OCI-LY7 (cell line): Measurements from ENCODE around the gene OR10K1. TPM values are rescaled to one million over a fixed set of nuclear protein-coding genes. Genes with fewer than 3 reads are reported as not detected.
"Not testable (repeated sequence)": the region's sequence is repeated elsewhere in the genome, so short reads cannot be mapped to it uniquely, and the experiment has no call there.

Experiments
- BruUV-seq: library from RNA; stranded (reverse); fragments of 400-500 nt; replicated peaks from 2 replicates; lab custom pipeline; 2021; lab: Mats Ljungman, UMichigan
- CTCF ChIA-PET: fragments of 300-600 bp; sonication (Branson Sonifier 250); formaldehyde crosslinking; loops from one replicate; lab custom pipeline; 2022; ENCODE audit warnings: antibody characterized with exemption; ENCODE audit not compliant: unreplicated experiment; lab: Charles Lee
- POLR2A ChIA-PET: fragments of 300-600 bp; sonication (Branson Sonifier 250); formaldehyde crosslinking; loops from one replicate; lab custom pipeline; 2022; ENCODE audit warnings: antibody characterized with exemption; lab: Charles Lee
- DNase-seq: peaks from one replicate; pipeline ENCODE4 v3.0.0-alpha.2; 2015; ENCODE audit warnings: low spot score
- H2AFZ ChIP-seq: fragments of 200-600 bp; sonication (generic), shearing (Covaris generic); 2 replicates; pipeline ENCODE4 v1.6.1; 2014; ENCODE audit warnings: mild to moderate bottlenecking, antibody characterized with exemption, low read length, moderate library complexity
- H3K27ac ChIP-seq: fragments of 200-600 bp; sonication (generic); 2 replicates; pipeline ENCODE4 v1.5.1; 2014; ENCODE audit warnings: mixed run types, low read depth, mild to moderate bottlenecking, moderate library complexity, low read length, inconsistent platforms; ENCODE audit not compliant: poor library complexity, severe bottlenecking
- H3K36me3 ChIP-seq: fragments of 200-600 bp; sonication (generic); 2 replicates; pipeline ENCODE4 v1.6.1; 2014; ENCODE audit warnings: mild to moderate bottlenecking, antibody characterized with exemption, low read length, moderate library complexity, mixed read lengths; ENCODE audit not compliant: insufficient read depth
- H3K4me1 ChIP-seq: fragments of 200-600 bp; sonication (generic); 2 replicates; pipeline ENCODE4 v1.5.1; 2014; ENCODE audit warnings: mild to moderate bottlenecking, low read length; ENCODE audit not compliant: insufficient read depth, poor library complexity, severe bottlenecking
- H3K4me2 ChIP-seq: fragments of 200-600 bp; sonication (generic); 2 replicates; pipeline ENCODE4 v1.6.1; 2014; ENCODE audit warnings: mild to moderate bottlenecking, low read length
- H3K4me3 ChIP-seq: fragments of 200-600 bp; sonication (generic); 2 replicates; pipeline ENCODE4 v1.5.1; 2014; ENCODE audit warnings: mild to moderate bottlenecking, low read depth, low read length; ENCODE audit not compliant: poor library complexity, severe bottlenecking
- H3K79me2 ChIP-seq: fragments of 200-600 bp; sonication (generic); 2 replicates; pipeline ENCODE4 v1.6.1; 2016; ENCODE audit warnings: low read depth, mild to moderate bottlenecking, low read length, moderate library complexity, mixed read lengths; ENCODE audit not compliant: insufficient read depth
- H3K9me2 ChIP-seq: fragments of 200-600 bp; sonication (generic); 2 replicates; pipeline ENCODE4 v1.6.1; 2016; ENCODE audit warnings: mild to moderate bottlenecking, low read length, mixed read lengths; ENCODE audit not compliant: insufficient read depth
- H3K9me3 ChIP-seq: fragments of 200-600 bp; sonication (generic); 2 replicates; pipeline ENCODE4 v1.6.1; 2014; ENCODE audit warnings: mild to moderate bottlenecking, mixed run types, low read length, mixed read lengths
- H4K20me1 ChIP-seq: fragments of 200-600 bp; sonication (generic); 2 replicates; pipeline ENCODE4 v1.6.1; 2014; ENCODE audit warnings: mild to moderate bottlenecking, antibody characterized with exemption, low read length, moderate library complexity, mixed read lengths; ENCODE audit not compliant: insufficient read depth
- EZH2phosphoT487 ChIP-seq: fragments of 200-600 bp; sonication (generic); IDR thresholded peaks from 2 replicates; pipeline ENCODE4 v1.6.1; 2018; ENCODE audit warnings: low read depth, borderline replicate concordance, mild to moderate bottlenecking, mixed run types, antibody characterized with exemption, low read length, moderate library complexity, mixed read lengths
- intact Hi-C: fragments of 100-400 bp; cut with micrococcal nuclease; formaldehyde crosslinking; loops from one replicate; pipeline ENCODE4 v1.10.0; 2022; ENCODE audit not compliant: unreplicated experiment
- total RNA-seq, 2 experiments: library from RNA; depleted of rRNA in 1 of 2; stranded (reverse); fragments of >200 nt in 1 of 2; shearing (Covaris generic) in 1 of 2; gene quantifications; 2 replicates each; pipeline ENCODE4 v1.2.3, GENCODE V29; 2014 to 2022
- TF ChIP-seq, protein P1 (sequence below): fragments of 200-600 bp; sonication (generic); conservative IDR thresholded peaks from 2 replicates; pipeline ENCODE4 v1.5.1; 2014; ENCODE audit warnings: mild to moderate bottlenecking, antibody characterized with exemption, low read length, moderate library complexity, mixed read lengths

Gene OR10K1
- total RNA-seq, 2 experiments from 2014 or later = not detected

DNA sequence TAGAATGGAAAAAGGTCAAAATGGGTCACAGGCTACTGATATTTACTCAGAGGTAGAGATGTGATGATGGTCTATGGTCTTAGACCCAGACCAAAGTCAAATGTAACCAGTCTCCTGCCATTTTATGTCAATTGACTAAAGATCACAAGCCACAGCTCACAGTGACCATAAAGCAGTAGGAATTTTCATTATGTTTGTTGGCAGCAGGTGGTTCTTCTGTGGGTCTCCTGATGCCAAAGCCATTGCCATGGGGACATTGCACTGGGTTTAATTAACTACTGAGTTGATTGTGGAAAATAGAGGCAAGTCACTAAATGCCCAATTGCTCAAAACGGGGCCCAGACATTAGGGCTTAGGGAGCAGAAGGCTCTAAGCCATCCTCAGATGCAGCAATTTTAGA, 35.5 kb upstream of the OR10K1 start, which contains the start of gene OR10K2:
Gene OR10K2 (minus strand): TSS at position 101 of the 400 bp plus-strand sequence. CDS start 5,371 bp downstream, outside the sequence.
- CTCF ChIA-PET = no interaction called here
- TF ChIP-seq, protein P1, sequence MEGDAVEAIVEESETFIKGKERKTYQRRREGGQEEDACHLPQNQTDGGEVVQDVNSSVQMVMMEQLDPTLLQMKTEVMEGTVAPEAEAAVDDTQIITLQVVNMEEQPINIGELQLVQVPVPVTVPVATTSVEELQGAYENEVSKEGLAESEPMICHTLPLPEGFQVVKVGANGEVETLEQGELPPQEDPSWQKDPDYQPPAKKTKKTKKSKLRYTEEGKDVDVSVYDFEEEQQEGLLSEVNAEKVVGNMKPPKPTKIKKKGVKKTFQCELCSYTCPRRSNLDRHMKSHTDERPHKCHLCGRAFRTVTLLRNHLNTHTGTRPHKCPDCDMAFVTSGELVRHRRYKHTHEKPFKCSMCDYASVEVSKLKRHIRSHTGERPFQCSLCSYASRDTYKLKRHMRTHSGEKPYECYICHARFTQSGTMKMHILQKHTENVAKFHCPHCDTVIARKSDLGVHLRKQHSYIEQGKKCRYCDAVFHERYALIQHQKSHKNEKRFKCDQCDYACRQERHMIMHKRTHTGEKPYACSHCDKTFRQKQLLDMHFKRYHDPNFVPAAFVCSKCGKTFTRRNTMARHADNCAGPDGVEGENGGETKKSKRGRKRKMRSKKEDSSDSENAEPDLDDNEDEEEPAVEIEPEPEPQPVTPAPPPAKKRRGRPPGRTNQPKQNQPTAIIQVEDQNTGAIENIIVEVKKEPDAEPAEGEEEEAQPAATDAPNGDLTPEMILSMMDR = no peak
- no peak for TF ChIP-seq EZH2phosphoT487

DNA sequence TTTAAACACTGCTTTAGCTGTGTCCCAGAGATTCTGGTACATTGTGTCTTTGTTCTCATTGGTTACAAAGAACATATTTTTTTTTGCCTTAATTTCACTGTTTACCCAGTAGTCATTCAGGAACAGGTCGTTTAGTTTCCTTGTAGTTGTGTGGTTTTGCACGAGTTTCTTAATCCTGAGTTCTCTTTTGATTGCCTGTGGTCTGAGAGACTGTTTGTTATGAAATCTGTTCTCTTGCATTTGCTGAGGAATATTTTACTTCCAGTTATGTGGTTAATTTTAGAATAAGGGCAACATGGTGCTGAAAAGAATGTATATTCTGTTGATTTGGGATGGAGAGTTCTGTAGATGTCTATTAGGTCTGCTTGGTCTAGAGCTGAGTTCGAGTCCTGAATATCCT, 31.5 kb upstream of the OR10K1 start:
- CTCF ChIA-PET, DNase-seq, H3K4me2 ChIP-seq, H3K79me2 ChIP-seq, H3K9me2 ChIP-seq, H3K36me3 ChIP-seq, BruUV-seq, intact Hi-C loops, H3K9me3 ChIP-seq, POLR2A ChIA-PET, H3K4me1 ChIP-seq, H3K27ac ChIP-seq, H2AFZ ChIP-seq, H3K4me3 ChIP-seq, H4K20me1 ChIP-seq: not testable (repeated sequence)

More for the DNA sequence above, 35.5 kb upstream of the OR10K1 start, which contains the start of gene OR10K2:
- no peaks in the 10 kb centered on the region for H3K36me3 ChIP-seq
- no peaks in the 10 kb centered on the region for H3K9me2 ChIP-seq
- H3K4me3 ChIP-seq = no peak within 1 kb of the TSS
- no TSS peak for BruUV-seq
- no peaks in the 10 kb centered on the region for H3K4me1 ChIP-seq
- intact Hi-C loops = no loop called here
- no peaks in the 10 kb centered on the region for H3K79me2 ChIP-seq
- H3K9me3 ChIP-seq = no peaks in the 10 kb centered on the region
- no peak within 1 kb of the TSS for H3K4me2 ChIP-seq
- POLR2A ChIA-PET = no interaction called here
- DNase-seq = no peak
- no peaks in the 10 kb centered on the region for H4K20me1 ChIP-seq
- H2AFZ ChIP-seq = no peak within 1 kb of the TSS
- H3K27ac ChIP-seq = no peak within 1 kb of the TSS

DNA sequence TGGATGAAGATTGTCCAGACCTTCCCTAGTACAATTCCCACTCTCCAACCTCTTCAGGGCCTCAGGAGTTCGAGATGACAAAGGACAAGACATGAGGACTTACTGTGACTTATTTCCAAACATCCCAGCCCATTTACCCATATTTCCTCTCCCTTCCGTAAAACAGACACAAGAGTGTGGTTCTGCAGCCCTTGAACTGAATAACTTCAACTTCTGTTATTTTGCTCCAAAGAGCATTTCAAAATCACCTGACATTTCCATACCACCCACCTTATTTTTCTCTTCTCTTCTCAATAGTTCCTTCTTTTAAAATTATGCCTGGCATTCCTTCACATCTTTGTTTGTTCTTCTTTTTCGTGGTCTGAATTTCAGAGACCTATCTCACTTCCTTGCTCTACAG, 26.9 kb upstream of the OR10K1 start:
- TF ChIP-seq, protein P1 = no peak
- TF ChIP-seq EZH2phosphoT487 = no peak
- DNase-seq = no peak
- no TSS peak for BruUV-seq
- H3K79me2 ChIP-seq = no peaks in the 10 kb centered on the region
- H2AFZ ChIP-seq = no peak overlapping the region
- intact Hi-C loops = no loop called here
- no peaks in the 10 kb centered on the region for H4K20me1 ChIP-seq
- no peak overlapping the region for H3K4me3 ChIP-seq
- H3K27ac ChIP-seq = no peak overlapping the region
- CTCF ChIA-PET = no interaction called here
- H3K4me2 ChIP-seq = no peak overlapping the region
- H3K4me1 ChIP-seq = no peaks in the 10 kb centered on the region
- H3K9me3 ChIP-seq = no peaks in the 10 kb centered on the region
- POLR2A ChIA-PET = no interaction called here
- no peaks in the 10 kb centered on the region for H3K9me2 ChIP-seq
- no peaks in the 10 kb centered on the region for H3K36me3 ChIP-seq
